Lung microvascular endothelial cell (primary cell): ENCODE data around the gene SIGLEC7. TPM values are rescaled to one million over a fixed set of nuclear protein-coding genes. Genes with fewer than 3 reads are reported as not detected.

Experiments used
- DNase-seq, 2 donors: peaks; one replicate each; pipeline versions ENCODE4 v3.0.0 to v3.0.0-alpha.2; 2010; ENCODE audit warnings: low read depth in 2 of 2
- total RNA-seq: library from RNA; depleted of rRNA; stranded (reverse); fragments of >200 nt; gene quantifications from 2 replicates; pipeline ENCODE4 v1.2.1, GENCODE V29; 2014

Gene SIGLEC7
- total RNA-seq, 1 donor from 2014 or later, result not detected

- no peak for DNase-seq
These were observed 58.1 kb downstream of the SIGLEC7 start for GRCh38 chr19:51200071-51200666.

GRCh38 chr19:51201712-51202111, 59.6 kb downstream of the SIGLEC7 start:
- no peak for DNase-seq

Other genes starting within 250 kb of the SIGLEC7 start
- gene KLK4, start 230.9 kb upstream of the SIGLEC7 start, total RNA-seq, result not detected in 2 replicates
- not detected in 2 replicates for gene KLK5, start 189.3 kb upstream of the SIGLEC7 start, total RNA-seq
- gene KLK6, start 172.7 kb upstream of the SIGLEC7 start, total RNA-seq, result not detected in 2 replicates
- not detected in 2 replicates for gene KLK7, start 158.4 kb upstream of the SIGLEC7 start, total RNA-seq
- not detected in 2 replicates for gene KLK8, start 140.7 kb upstream of the SIGLEC7 start, total RNA-seq
- gene KLK10, start 122.6 kb upstream of the SIGLEC7 start, total RNA-seq, result under 0.01 TPM in 1 of 2 replicates, not detected in the other
- gene KLK11, start 115.7 kb upstream of the SIGLEC7 start, total RNA-seq, result not detected in 2 replicates
- not detected in 2 replicates for gene KLK12, start 107.3 kb upstream of the SIGLEC7 start, total RNA-seq
- gene KLK13, start 77.2 kb upstream of the SIGLEC7 start, total RNA-seq, result not detected in 2 replicates
- not detected in 2 replicates for gene KLK14, start 59.4 kb upstream of the SIGLEC7 start, total RNA-seq
- 4.1 and 7.3 TPM in 2 replicates for gene CTU1, start 33.9 kb upstream of the SIGLEC7 start, total RNA-seq
- 0.20 and 0.22 TPM in 2 replicates for gene SIGLEC9, start 17.4 kb upstream of the SIGLEC7 start, total RNA-seq
- gene CD33, start 82.8 kb downstream of the SIGLEC7 start, total RNA-seq, result not detected in 2 replicates
- gene SIGLECL1, start 108.8 kb downstream of the SIGLEC7 start, total RNA-seq, result not detected in 2 replicates
- gene IGLON5, start 169.3 kb downstream of the SIGLEC7 start, total RNA-seq, result not detected in 2 replicates
- under 0.01 TPM in 2 replicates for gene VSIG10L, start 199.8 kb downstream of the SIGLEC7 start, total RNA-seq
- 71.7 and 82.9 TPM in 2 replicates for gene ETFB, start 224.1 kb downstream of the SIGLEC7 start, total RNA-seq
- not detected in 2 replicates for gene CLDND2, start 226.7 kb downstream of the SIGLEC7 start, total RNA-seq
- not detected in 2 replicates for gene NKG7, start 230.4 kb downstream of the SIGLEC7 start, total RNA-seq
- gene LIM2, start 245.7 kb downstream of the SIGLEC7 start, total RNA-seq, result not detected in 2 replicates
- not detected in 2 replicates for gene C19orf84, start 248.3 kb downstream of the SIGLEC7 start, total RNA-seq